Effector memory CD4-positive, alpha-beta T cell (primary cell): ENCODE results near the gene CNTN1.

Experiments used
- DNase-seq, 3 donors: peaks; one replicate each; pipeline ENCODE4 v3.0.0-alpha.2; 2020
- H3K27ac ChIP-seq: 2 replicates; pipeline ENCODE4 v1.7.0; 2013; ENCODE audit warnings: mild to moderate bottlenecking, low read length, moderate library complexity; ENCODE audit not compliant: insufficient read depth, poor library complexity, severe bottlenecking
- H3K27me3 ChIP-seq: replicated peaks from 2 replicates; pipeline ENCODE4 v1.7.0; 2013; ENCODE audit warnings: mild to moderate bottlenecking, low read length; ENCODE audit not compliant: insufficient read depth, control insufficient read depth, poor library complexity, severe bottlenecking
- H3K36me3 ChIP-seq: 2 replicates; pipeline ENCODE4 v1.7.0; 2013; ENCODE audit warnings: mild to moderate bottlenecking, low read length, moderate library complexity; ENCODE audit not compliant: control insufficient read depth, insufficient read depth
- H3K4me1 ChIP-seq: 2 replicates; pipeline ENCODE4 v1.7.0; 2013; ENCODE audit warnings: low read length, mild to moderate bottlenecking; ENCODE audit not compliant: control insufficient read depth, insufficient read depth, poor library complexity, severe bottlenecking
- H3K4me3 ChIP-seq: 2 replicates; pipeline ENCODE4 v1.7.0; 2013; ENCODE audit warnings: low read length, low read depth, mild to moderate bottlenecking; ENCODE audit not compliant: insufficient read depth, poor library complexity, severe bottlenecking
- H3K9me3 ChIP-seq: 2 replicates; pipeline ENCODE4 v1.7.0; 2013; ENCODE audit warnings: mild to moderate bottlenecking, low read length, moderate library complexity; ENCODE audit not compliant: control insufficient read depth

Gene CNTN1

GRCh38 chr12:40655451-40655850 lies 36.8 kb upstream of the CNTN1 start:
- no peaks in the 10 kb centered on the region for H3K27me3 ChIP-seq
- DNase-seq: no peak
- no peak overlapping the region for H3K4me3 ChIP-seq
- no peaks in the 10 kb centered on the region for H3K9me3 ChIP-seq
- H3K4me1 ChIP-seq: no peaks in the 10 kb centered on the region
- H3K36me3 ChIP-seq: no peaks in the 10 kb centered on the region
- H3K27ac ChIP-seq: no peak overlapping the region

- H3K4me1 ChIP-seq: no peaks in the 10 kb centered on the region
- H3K27ac ChIP-seq: no peak overlapping the region
- H3K36me3 ChIP-seq: no peaks in the 10 kb centered on the region
- no peak for DNase-seq
- no peaks in the 10 kb centered on the region for H3K9me3 ChIP-seq
- no peak overlapping the region for H3K4me3 ChIP-seq
- H3K27me3 ChIP-seq: no peaks in the 10 kb centered on the region
Observed at GRCh38 chr12:40662366-40662765, 29.9 kb upstream of the CNTN1 start.

GRCh38 chr12:40663781-40664180 lies 28.5 kb upstream of the CNTN1 start:
- H3K4me1 ChIP-seq: no peaks in the 10 kb centered on the region
- no peak for DNase-seq
- no peaks in the 10 kb centered on the region for H3K36me3 ChIP-seq

GRCh38 chr12:40668099-40668529 lies 24.1 kb upstream of the CNTN1 start:
- Histone ChIP-seq H3K4me3 (no peak overlapping the region), H3K27ac (no peak overlapping the region), H3K4me1 (no peaks in the 10 kb centered on the region), H3K27me3 (no peaks in the 10 kb centered on the region), H3K36me3 (no peaks in the 10 kb centered on the region), H3K9me3 (no peaks in the 10 kb centered on the region)
- no peak for DNase-seq

More at GRCh38 chr12:40663781-40664180, 28.5 kb upstream of the CNTN1 start:
- Histone ChIP-seq H3K9me3 (no peaks in the 10 kb centered on the region), H3K4me3 (no peak overlapping the region), H3K27me3 (no peaks in the 10 kb centered on the region), H3K27ac (no peak overlapping the region)

- Histone ChIP-seq H3K27me3 (no peaks in the 10 kb centered on the region), H3K27ac (no peak overlapping the region), H3K9me3 (no peaks in the 10 kb centered on the region), H3K36me3 (no peaks in the 10 kb centered on the region), H3K4me3 (no peak overlapping the region), H3K4me1 (no peaks in the 10 kb centered on the region)
- no peak for DNase-seq
Observed at GRCh38 chr12:40672741-40673271, 19.4 kb upstream of the CNTN1 start.

GRCh38 chr12:40681148-40681547 lies 11.1 kb upstream of the CNTN1 start:
- no peak overlapping the region for H3K27ac ChIP-seq
- no peak for DNase-seq
- H3K4me3 ChIP-seq: no peak overlapping the region
- no peaks in the 10 kb centered on the region for H3K36me3 ChIP-seq
- H3K27me3 ChIP-seq: no peaks in the 10 kb centered on the region
- H3K9me3 ChIP-seq: no peaks in the 10 kb centered on the region
- no peaks in the 10 kb centered on the region for H3K4me1 ChIP-seq

- DNase-seq: no peak
- no peaks in the 10 kb centered on the region for H3K27me3 ChIP-seq
- no peaks in the 10 kb centered on the region for H3K4me1 ChIP-seq
- no peak overlapping the region for H3K27ac ChIP-seq
- no peak overlapping the region for H3K4me3 ChIP-seq
- H3K36me3 ChIP-seq: no peaks in the 10 kb centered on the region
- no peaks in the 10 kb centered on the region for H3K9me3 ChIP-seq
Observed at GRCh38 chr12:40684986-40685385, 7.3 kb upstream of the CNTN1 start.

GRCh38 chr12:40688085-40688725 lies 4.0 kb upstream of the CNTN1 start:
- Histone ChIP-seq H3K36me3 (no peaks in the 10 kb centered on the region), H3K4me1 (no peaks in the 10 kb centered on the region), H3K27ac (no peak overlapping the region), H3K9me3 (no peaks in the 10 kb centered on the region), H3K27me3 (no peaks in the 10 kb centered on the region), H3K4me3 (no peak overlapping the region)
- DNase-seq: no peak

- no peak for DNase-seq
- Histone ChIP-seq H3K36me3 (no peaks in the 10 kb centered on the region), H3K4me1 (no peaks in the 10 kb centered on the region), H3K27ac (no peak overlapping the region), H3K4me3 (no peak overlapping the region), H3K27me3 (no peaks in the 10 kb centered on the region), H3K9me3 (no peaks in the 10 kb centered on the region)
Observed at GRCh38 chr12:40689576-40689975, 2.7 kb upstream of the CNTN1 start.

GRCh38 chr12:40692765-40693206 lies 547 bp downstream of the CNTN1 start:
- Histone ChIP-seq H3K9me3 (no peaks in the 10 kb centered on the region), H3K36me3 (no peaks in the 10 kb centered on the region), H3K4me1 (no peaks in the 10 kb centered on the region), H3K4me3 (no peak overlapping the region), H3K27me3 (no peaks in the 10 kb centered on the region), H3K27ac (no peak overlapping the region)
- DNase-seq: no peak
